Breast epithelium (tissue), 4 donors: ENCODE results near the gene IRAK2. TPM values are rescaled to one million over a fixed set of nuclear protein-coding genes. Genes with fewer than 3 reads are reported as not detected.

Experiments used
- DNase-seq, 2 donors: peaks; one replicate each; pipeline ENCODE4 v3.0.0-alpha.2; 2019; ENCODE audit warnings: low spot score in 2 of 2
- H3K27ac ChIP-seq, 2 donors: fragments of 200-600 bp; sonication (generic) in 1 of 2; one replicate each; pipeline ENCODE4 v1.5.1; 2016 to 2019; ENCODE audit warnings: mild to moderate bottlenecking in 1 of 2
- H3K27me3 ChIP-seq, 2 donors: fragments of 200-600 bp; sonication (generic) in 1 of 2; one replicate each; pipeline versions ENCODE4 v1.5.1 to v1.6.0; 2017 to 2019; ENCODE audit warnings: control low read depth in 1 of 2, mild to moderate bottlenecking in 1 of 2
- H3K36me3 ChIP-seq: fragments of 200-600 bp; one replicate; pipeline ENCODE4 v1.5.1; 2019
- H3K4me1 ChIP-seq, 2 donors: fragments of 200-600 bp; sonication (generic); one replicate each; pipeline ENCODE4 v1.5.1; 2016 to 2019; ENCODE audit warnings: control low read depth in 1 of 2
- H3K4me3 ChIP-seq, 3 donors: fragments of 200-600 bp; sonication (generic); 1 replicate in 2 of 3; 2 replicates in 1 of 3; pipeline ENCODE4 v1.5.1; 2016 to 2019; ENCODE audit warnings: mild to moderate bottlenecking in 3 of 3, moderate library complexity in 2 of 3
- H3K9me3 ChIP-seq, 2 donors: fragments of 200-600 bp; sonication (generic) in 1 of 2; one replicate each; pipeline ENCODE4 v1.5.1; 2016 to 2019; ENCODE audit warnings: control low read depth in 1 of 2
- POLR2A ChIP-seq: fragments of 450-650 bp; IDR thresholded peaks from one replicate; pipeline ENCODE4 v1.6.1; 2016; ENCODE audit warnings: antibody characterized with exemption, mild to moderate bottlenecking, moderate library complexity
- POLR2AphosphoS5 ChIP-seq, 3 donors: sonication (generic); formaldehyde crosslinking; IDR thresholded peaks; one replicate each; pipeline ENCODE4 v1.6.1; 2017; ENCODE audit warnings: antibody characterized with exemption in 3 of 3
- intact Hi-C: fragments of 100-400 bp; cut with DNase I; formaldehyde crosslinking; loops from one replicate; pipeline ENCODE4 v1.15.1; 2023; ENCODE audit warnings: low total_unique reads
- total RNA-seq, 3 donors: library from RNA; depleted of rRNA; stranded (reverse); fragments of >200 nt; gene quantifications; one replicate each; pipeline ENCODE4 v1.1.0, GENCODE V29; 2016
- TF ChIP-seq, protein P1 (sequence below), 3 donors: fragments of 450-650 bp; IDR thresholded peaks; one replicate each; pipeline ENCODE4 v1.5.1; 2016 to 2017; ENCODE audit warnings: antibody characterized with exemption in 3 of 3, mild to moderate bottlenecking in 3 of 3, moderate library complexity in 3 of 3

IRAK2 gene
- total RNA-seq, 3 donors from 2014 or later, result 3.4 to 7.2 (median 5.1) TPM

GRCh38 chr3:10234526-10235230, 70.0 kb downstream of the IRAK2 start:
- Histone ChIP-seq H3K27me3 (no peaks in the 10 kb centered on the region), H3K9me3 (no peaks in the 10 kb centered on the region), H3K4me3 (no peak overlapping the region), H3K27ac (no peak overlapping the region), H3K4me1 (no peaks in the 10 kb centered on the region), H3K36me3 (no peaks in the 10 kb centered on the region)
- no peak for TF ChIP-seq POLR2A
- TF ChIP-seq, protein P1, sequence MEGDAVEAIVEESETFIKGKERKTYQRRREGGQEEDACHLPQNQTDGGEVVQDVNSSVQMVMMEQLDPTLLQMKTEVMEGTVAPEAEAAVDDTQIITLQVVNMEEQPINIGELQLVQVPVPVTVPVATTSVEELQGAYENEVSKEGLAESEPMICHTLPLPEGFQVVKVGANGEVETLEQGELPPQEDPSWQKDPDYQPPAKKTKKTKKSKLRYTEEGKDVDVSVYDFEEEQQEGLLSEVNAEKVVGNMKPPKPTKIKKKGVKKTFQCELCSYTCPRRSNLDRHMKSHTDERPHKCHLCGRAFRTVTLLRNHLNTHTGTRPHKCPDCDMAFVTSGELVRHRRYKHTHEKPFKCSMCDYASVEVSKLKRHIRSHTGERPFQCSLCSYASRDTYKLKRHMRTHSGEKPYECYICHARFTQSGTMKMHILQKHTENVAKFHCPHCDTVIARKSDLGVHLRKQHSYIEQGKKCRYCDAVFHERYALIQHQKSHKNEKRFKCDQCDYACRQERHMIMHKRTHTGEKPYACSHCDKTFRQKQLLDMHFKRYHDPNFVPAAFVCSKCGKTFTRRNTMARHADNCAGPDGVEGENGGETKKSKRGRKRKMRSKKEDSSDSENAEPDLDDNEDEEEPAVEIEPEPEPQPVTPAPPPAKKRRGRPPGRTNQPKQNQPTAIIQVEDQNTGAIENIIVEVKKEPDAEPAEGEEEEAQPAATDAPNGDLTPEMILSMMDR (IDR thresholded peaks at IDR 0.05), result no peak
- no peak for TF ChIP-seq POLR2AphosphoS5 (IDR thresholded peaks at IDR 0.05)
- intact Hi-C loops, result no loop called here
- DNase-seq, result no peak

DNA sequence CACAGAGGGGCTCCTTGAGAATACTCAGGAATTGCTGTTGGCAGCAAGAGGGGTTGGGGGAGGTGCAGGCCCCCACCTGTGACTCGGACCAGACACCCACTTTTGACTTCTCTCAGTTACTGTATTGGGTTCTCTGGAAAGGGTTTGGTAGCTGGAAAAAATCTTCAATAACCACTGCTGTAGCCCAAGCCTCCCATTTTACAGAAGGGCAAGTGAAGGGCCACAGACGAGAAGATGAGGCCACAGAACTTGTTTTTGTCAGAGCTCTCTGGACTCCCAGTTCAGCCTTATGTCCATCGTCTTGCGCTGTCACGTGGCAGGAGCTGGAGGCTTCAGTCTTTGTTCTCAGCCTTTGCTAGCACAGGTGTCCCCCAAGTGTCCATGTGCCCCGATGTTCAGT, 70.8 kb downstream of the IRAK2 start:
- DNase-seq, result no peak
- no peaks in the 10 kb centered on the region for H3K27me3 ChIP-seq
- H3K9me3 ChIP-seq, result no peaks in the 10 kb centered on the region
- no peak overlapping the region for H3K27ac ChIP-seq
- no peak for TF ChIP-seq POLR2A
- TF ChIP-seq, protein P1 (IDR thresholded peaks at IDR 0.05), result no peak
- TF ChIP-seq POLR2AphosphoS5 (IDR thresholded peaks at IDR 0.05), result no peak
- H3K36me3 ChIP-seq, result no peaks in the 10 kb centered on the region
- no peak overlapping the region for H3K4me3 ChIP-seq
- intact Hi-C loops, result no loop called here
- H3K4me1 ChIP-seq, result no peaks in the 10 kb centered on the region

DNA sequence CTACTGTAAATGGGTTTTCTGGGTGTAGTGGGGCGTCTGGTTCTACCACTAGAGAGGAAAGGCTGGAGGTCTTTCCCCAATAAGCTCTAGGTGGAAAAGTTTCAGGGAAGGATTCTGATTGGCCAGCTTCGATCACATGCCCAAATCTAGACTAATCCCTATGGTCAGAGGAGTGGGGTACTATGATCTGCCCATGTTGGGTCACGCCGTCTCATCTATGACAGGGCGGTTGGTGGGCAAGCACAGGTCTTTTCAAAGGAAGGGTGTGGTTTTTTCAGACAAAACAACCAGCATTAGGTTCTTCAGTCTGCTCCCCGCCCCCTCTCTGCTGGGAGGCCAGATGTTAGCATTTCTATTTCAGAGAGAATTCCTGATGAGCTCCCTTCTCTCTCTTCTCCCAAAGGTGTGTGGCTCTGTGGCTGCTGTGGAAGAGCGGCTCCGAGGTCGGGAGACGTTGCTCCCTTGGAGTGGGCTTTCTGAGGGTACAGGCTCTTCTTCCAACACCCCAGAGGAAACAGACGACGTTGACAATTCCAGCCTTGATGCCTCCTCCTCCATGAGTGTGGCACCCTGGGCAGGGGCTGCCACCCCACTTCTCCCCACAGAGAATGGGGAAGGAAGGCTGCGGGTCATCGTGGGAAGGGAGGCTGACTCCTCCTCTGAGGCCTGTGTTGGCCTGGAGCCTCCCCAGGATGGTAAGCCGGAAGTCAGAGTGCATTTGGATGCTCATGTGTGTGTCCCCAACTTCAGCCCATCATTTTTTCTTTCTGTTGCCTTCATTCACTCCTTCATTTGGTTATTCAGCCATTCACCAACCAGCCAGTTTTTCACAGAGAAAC, 73.8 kb downstream of the IRAK2 start:
- Histone ChIP-seq H3K36me3 (no peaks in the 10 kb centered on the region), H3K4me1 (no peaks in the 10 kb centered on the region), H3K4me3 (no peak overlapping the region), H3K9me3 (no peaks in the 10 kb centered on the region), H3K27me3 (no peaks in the 10 kb centered on the region), H3K27ac (no peak overlapping the region)
- intact Hi-C loops, result no loop called here
- no peak for DNase-seq
- TF ChIP-seq POLR2A (no peak), POLR2AphosphoS5 (IDR thresholded peaks at IDR 0.05) (no peak)
- TF ChIP-seq, protein P1 (IDR thresholded peaks at IDR 0.05), result no peak

- DNase-seq, result no peak
- Histone ChIP-seq H3K36me3 (no peaks in the 10 kb centered on the region), H3K9me3 (no peaks in the 10 kb centered on the region), H3K4me1 (no peaks in the 10 kb centered on the region), H3K27me3 (no peaks in the 10 kb centered on the region), H3K27ac (no peak overlapping the region), H3K4me3 (no peak overlapping the region)
- intact Hi-C loops, result no loop called here
- no peak for TF ChIP-seq POLR2A
- TF ChIP-seq POLR2AphosphoS5 (IDR thresholded peaks at IDR 0.05), result no peak
- TF ChIP-seq, protein P1 (IDR thresholded peaks at IDR 0.05), result no peak
These were observed 76.1 kb downstream of the IRAK2 start for GRCh38 chr3:10240799-10241198.
